HL-60 (cell line): ENCODE results near the gene SPRYD7.
"Not testable (repeated sequence)": the region's sequence is repeated elsewhere in the genome, so short reads cannot be mapped to it uniquely, and the experiment has no call there.

Experiments
- DNase-seq, 2 experiments: peaks; one replicate each; pipeline ENCODE4 v3.0.0-alpha.2; 2010 to 2020; ENCODE audit warnings: low read depth in 1 of 2, low spot score in 1 of 2
- H3K27ac ChIP-seq: fragments of 250-450 bp; sonication (Bioruptor Pico); replicated peaks from 2 replicates; pipeline ENCODE4 v1.5.1; 2020; ENCODE audit warnings: mild to moderate bottlenecking, moderate library complexity
- H3K27me3 ChIP-seq: fragments of 250-450 bp; sonication (Bioruptor Pico); 2 replicates; pipeline ENCODE4 v1.5.1; 2021; ENCODE audit warnings: mild to moderate bottlenecking, moderate library complexity; ENCODE audit not compliant: insufficient read depth, poor library complexity, severe bottlenecking
- H3K4me3 ChIP-seq: replicated peaks from 2 replicates; pipeline ENCODE4 v1.5.1; 2011; ENCODE audit warnings: mild to moderate bottlenecking, control low read depth, low read length; ENCODE audit not compliant: insufficient read depth
- CTCF ChIP-seq: IDR thresholded peaks from one replicate; pipeline ENCODE4 v1.5.1; 2011; ENCODE audit warnings: low read length, control low read depth, inconsistent platforms; ENCODE audit not compliant: insufficient read depth
- GABPA ChIP-seq: IDR thresholded peaks from 2 replicates; pipeline ENCODE4 v1.6.1; 2012; ENCODE audit warnings: low read depth
- POLR2AphosphoS5 ChIP-seq: IDR thresholded peaks from 2 replicates; pipeline ENCODE4 v1.6.1; 2012; ENCODE audit warnings: low read depth
- REST ChIP-seq: IDR thresholded peaks from 2 replicates; pipeline ENCODE4 v1.6.1; 2012; ENCODE audit warnings: low read depth; ENCODE audit not compliant: insufficient replicate concordance
- SPI1 ChIP-seq: IDR thresholded peaks from 2 replicates; pipeline ENCODE4 v1.6.1; 2012; ENCODE audit warnings: low read depth, mild to moderate bottlenecking, borderline replicate concordance

SPRYD7 gene

GRCh38 chr13:49932066-49932465 lies 4.1 kb downstream of the SPRYD7 start:
- no peak for DNase-seq
- Histone ChIP-seq H3K4me3 (no peak overlapping the region), H3K27me3 (no peaks in the 10 kb centered on the region), H3K27ac (no peak overlapping the region)
- TF ChIP-seq GABPA (no peak), REST (no peak), SPI1 (no peak), CTCF (no peak), POLR2AphosphoS5 (no peak)

- no peak overlapping the region for H3K27ac ChIP-seq
- TF ChIP-seq REST, result no peak
- TF ChIP-seq CTCF, result no peak
- TF ChIP-seq GABPA, result no peak
- no peak for TF ChIP-seq SPI1
- no peak for TF ChIP-seq POLR2AphosphoS5
- no peaks in the 10 kb centered on the region for H3K27me3 ChIP-seq
- no peak overlapping the region for H3K4me3 ChIP-seq
- no peak for DNase-seq
Measured at GRCh38 chr13:49927755-49928154, 8.4 kb downstream of the SPRYD7 start.

- TF ChIP-seq GABPA (no peak), CTCF (no peak), SPI1 (no peak), POLR2AphosphoS5 (no peak)
- Histone ChIP-seq H3K4me3 (no peak overlapping the region), H3K27ac (no peak overlapping the region), H3K27me3 (no peaks in the 10 kb centered on the region)
- DNase-seq, result no peak
Measured at GRCh38 chr13:49925881-49926418, 10.2 kb downstream of the SPRYD7 start.

GRCh38 chr13:49922301-49922700 lies 13.8 kb downstream of the SPRYD7 start:
- Histone ChIP-seq H3K27ac (no peak overlapping the region), H3K4me3 (no peak overlapping the region), H3K27me3 (no peaks in the 10 kb centered on the region)
- TF ChIP-seq POLR2AphosphoS5 (no peak), REST (no peak), GABPA (no peak), CTCF (no peak), SPI1 (no peak)
- DNase-seq, result no peak

GRCh38 chr13:49920969-49921368 lies 15.2 kb downstream of the SPRYD7 start:
- not testable (repeated sequence) for H3K27me3 ChIP-seq, H3K27ac ChIP-seq, DNase-seq, H3K4me3 ChIP-seq
